Naive B cell (primary cell): ENCODE data around the gene UNC5B. TPM values are rescaled to one million over a fixed set of nuclear protein-coding genes. Genes with fewer than 3 reads are reported as not detected.

Experiments
- ATAC-seq, 2 donors: fragments of 150-1000 bp; cut with Tn5 transposase; 2 replicates each; pipeline ENCODE4 v1.10.0; 2021; ENCODE audit warnings: low read depth in 2 of 2, mild to moderate bottlenecking in 2 of 2, moderate library complexity in 2 of 2
- DNase-seq: peaks from one replicate; pipeline ENCODE4 v3.0.0; 2022
- H3K27ac Mint-ChIP-seq, 6 donors: one replicate each; pipeline ENCODE4 v1.8.0; 2020 to 2022; ENCODE audit warnings: mild to moderate bottlenecking in 6 of 6, mixed read lengths in 6 of 6, moderate library complexity in 5 of 6, inconsistent platforms in 2 of 6
- H3K27me3 Mint-ChIP-seq, 3 donors: one replicate each; pipeline ENCODE4 v1.8.0; 2021 to 2022; ENCODE audit warnings: mixed read lengths in 3 of 3, mild to moderate bottlenecking in 1 of 3
- H3K36me3 Mint-ChIP-seq, 2 donors: one replicate each; pipeline ENCODE4 v1.8.0; 2020 to 2022; ENCODE audit warnings: mixed read lengths in 2 of 2, inconsistent platforms in 1 of 2, mild to moderate bottlenecking in 1 of 2
- H3K4me1 Mint-ChIP-seq, 3 donors: one replicate each; pipeline ENCODE4 v1.8.0; 2020 to 2022; ENCODE audit warnings: mixed read lengths in 3 of 3, inconsistent platforms in 1 of 3, mild to moderate bottlenecking in 1 of 3, moderate library complexity in 1 of 3
- H3K4me3 Mint-ChIP-seq, 8 donors: one replicate each; pipeline ENCODE4 v1.8.0; 2020 to 2022; ENCODE audit warnings: mild to moderate bottlenecking in 8 of 8, mixed read lengths in 8 of 8, moderate library complexity in 8 of 8, inconsistent platforms in 2 of 8
- H3K9me3 Mint-ChIP-seq, 7 donors: one replicate each; pipeline ENCODE4 v1.8.0; 2020 to 2022; ENCODE audit warnings: mixed read lengths in 7 of 7, mild to moderate bottlenecking in 5 of 7, inconsistent platforms in 2 of 7, moderate library complexity in 1 of 7
- polyA plus RNA-seq, 6 donors: library from polyadenylated mRNA; unstranded; fragments of 300-500 nt; fragmentation: Illumina TruSeq; gene quantifications; one replicate each; pipeline ENCODE4 v1.2.3, GENCODE V29; 2021; ENCODE audit warnings: low read depth in 6 of 6

Gene UNC5B
- not detected for polyA plus RNA-seq

DNA sequence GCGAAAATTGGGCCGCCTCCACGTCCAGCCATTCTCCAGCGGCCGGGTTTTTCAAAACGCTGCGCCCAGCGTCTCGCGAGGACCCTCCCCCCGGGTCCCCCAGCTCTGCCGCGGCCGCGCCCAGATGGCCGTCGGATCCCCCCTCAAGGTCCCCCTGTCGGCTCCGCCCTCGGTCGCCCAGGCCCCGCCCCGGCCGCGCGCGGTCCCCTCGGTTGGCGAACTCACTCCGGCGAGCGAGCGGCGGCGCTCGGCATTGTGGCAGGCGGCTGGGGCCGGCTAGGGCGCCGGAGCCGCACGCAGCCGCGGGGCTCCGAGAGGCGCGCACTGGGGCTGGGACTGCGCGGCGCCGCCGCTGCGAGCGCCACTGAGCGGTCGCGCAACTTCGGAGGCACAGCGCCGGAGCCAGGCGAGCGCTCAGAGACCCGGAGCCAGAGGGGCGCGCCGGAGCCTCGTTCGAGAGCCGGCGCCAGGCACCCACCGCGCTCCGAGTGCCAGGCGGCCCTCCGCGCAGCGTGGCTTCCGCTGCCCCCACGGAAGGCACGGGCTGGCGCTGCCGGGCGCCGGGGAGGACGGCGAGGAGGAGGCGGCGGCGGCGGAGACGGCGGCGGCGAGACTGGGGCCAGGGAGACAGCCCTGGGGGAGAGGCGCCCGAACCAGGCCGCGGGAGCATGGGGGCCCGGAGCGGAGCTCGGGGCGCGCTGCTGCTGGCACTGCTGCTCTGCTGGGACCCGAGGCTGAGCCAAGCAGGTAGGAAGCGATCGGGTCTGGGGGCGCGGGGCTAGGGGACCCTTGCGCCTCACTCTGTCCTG lies at the start of gene UNC5B:
Gene UNC5B, plus strand, starts transcription at position 253 of the 809 bp plus-strand sequence. Its CDS starts 416 bp downstream, at position 669.
- no peaks in the 10 kb centered on the region for H3K36me3 Mint-ChIP-seq
- H3K4me3 Mint-ChIP-seq, result peak within 1 kb of the TSS; percentile 61 to 91 (median 80)
- no peaks in the 10 kb centered on the region for H3K9me3 Mint-ChIP-seq
- H3K27me3 Mint-ChIP-seq, result peaks cover 46 to 87% (median 63%) of the 10 kb centered on the region in 3 donors
- ATAC-seq, result peak; percentile 68 to 85
- no peak within 1 kb of the TSS for H3K27ac Mint-ChIP-seq
- H3K4me1 Mint-ChIP-seq, result peaks cover 7 to 29% (median 9%) of the 10 kb centered on the region in 3 donors
- DNase-seq, result peak; percentile 38

DNA sequence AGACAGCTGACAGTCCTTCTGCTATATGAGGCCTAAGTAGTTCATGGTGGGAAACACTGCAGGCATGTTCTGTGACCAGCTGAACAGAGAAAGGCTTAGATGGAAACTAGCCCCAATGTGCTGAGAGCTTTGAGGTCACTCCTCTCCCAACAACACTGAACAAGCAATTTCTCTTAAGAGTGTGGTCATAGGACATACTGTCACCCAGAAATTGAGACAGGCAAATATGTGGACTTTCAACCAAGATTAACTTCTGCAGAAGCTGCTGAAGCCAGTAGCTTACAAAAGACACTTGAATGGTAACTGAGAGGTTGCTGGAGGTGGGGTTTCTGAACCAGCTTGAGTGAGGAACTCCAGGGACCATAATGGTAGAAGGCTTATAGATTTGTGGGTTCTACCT lies 38.9 kb upstream of the UNC5B start:
- Mint-ChIP-seq H3K4me3 (no peak overlapping the region), H3K4me1 (no peaks in the 10 kb centered on the region), H3K27ac (no peak overlapping the region), H3K36me3 (no peaks in the 10 kb centered on the region), H3K9me3 (no peaks in the 10 kb centered on the region), H3K27me3 (peaks cover 7 to 22% (median 9%) of the 10 kb centered on the region in 3 donors)
- ATAC-seq (no peak), DNase-seq (no peak)

DNA sequence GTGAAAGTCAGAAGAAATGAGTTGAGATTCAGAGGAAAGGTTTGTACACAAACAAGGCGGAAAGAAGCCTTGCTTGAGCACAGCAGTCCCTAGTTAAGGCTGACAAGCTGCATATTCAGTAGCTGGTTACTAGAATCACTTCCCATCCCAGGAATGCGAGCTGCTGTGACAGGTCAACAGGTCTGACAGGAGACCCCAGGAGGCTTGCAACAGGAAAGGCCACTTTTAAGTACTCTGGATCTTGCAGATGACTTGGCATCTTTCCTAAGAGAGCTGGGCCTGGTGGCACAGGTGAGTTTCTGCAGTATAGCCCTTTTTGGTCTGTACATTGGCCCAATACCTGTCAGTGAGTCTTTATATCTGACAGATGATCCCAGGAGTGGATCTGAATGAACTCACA lies 35.7 kb upstream of the UNC5B start:
- no peaks in the 10 kb centered on the region for H3K36me3 Mint-ChIP-seq
- H3K27me3 Mint-ChIP-seq, result peaks cover 6 to 22% (median 7%) of the 10 kb centered on the region in 3 donors
- no peak for ATAC-seq
- H3K9me3 Mint-ChIP-seq, result no peaks in the 10 kb centered on the region
- H3K4me1 Mint-ChIP-seq, result no peaks in the 10 kb centered on the region
- H3K27ac Mint-ChIP-seq, result no peak overlapping the region
- no peak overlapping the region for H3K4me3 Mint-ChIP-seq
- DNase-seq, result no peak

GRCh38 chr10:71177651-71178199 lies 34.6 kb upstream of the UNC5B start:
- peaks cover 5 to 22% (median 7%) of the 10 kb centered on the region in 3 donors for H3K27me3 Mint-ChIP-seq
- H3K36me3 Mint-ChIP-seq, result no peaks in the 10 kb centered on the region
- DNase-seq (no peak), ATAC-seq (no peak)
- no peak overlapping the region for H3K4me3 Mint-ChIP-seq
- H3K9me3 Mint-ChIP-seq, result no peaks in the 10 kb centered on the region
- H3K4me1 Mint-ChIP-seq, result no peaks in the 10 kb centered on the region
- no peak overlapping the region for H3K27ac Mint-ChIP-seq

- Mint-ChIP-seq H3K36me3 (no peaks in the 10 kb centered on the region), H3K27me3 (peaks cover 5 to 22% (median 7%) of the 10 kb centered on the region in 3 donors), H3K9me3 (no peaks in the 10 kb centered on the region), H3K4me1 (no peaks in the 10 kb centered on the region), H3K4me3 (no peak overlapping the region), H3K27ac (no peak overlapping the region)
- ATAC-seq, result no peak
- DNase-seq, result no peak
These were observed 33.5 kb upstream of the UNC5B start for GRCh38 chr10:71178880-71179279.

GRCh38 chr10:71179382-71179781 lies 33.0 kb upstream of the UNC5B start:
- Mint-ChIP-seq H3K36me3 (no peaks in the 10 kb centered on the region), H3K4me3 (no peak overlapping the region), H3K4me1 (no peaks in the 10 kb centered on the region), H3K27ac (no peak overlapping the region), H3K9me3 (no peaks in the 10 kb centered on the region), H3K27me3 (peaks cover 5 to 22% (median 7%) of the 10 kb centered on the region in 3 donors)
- ATAC-seq, result no peak
- no peak for DNase-seq

DNA sequence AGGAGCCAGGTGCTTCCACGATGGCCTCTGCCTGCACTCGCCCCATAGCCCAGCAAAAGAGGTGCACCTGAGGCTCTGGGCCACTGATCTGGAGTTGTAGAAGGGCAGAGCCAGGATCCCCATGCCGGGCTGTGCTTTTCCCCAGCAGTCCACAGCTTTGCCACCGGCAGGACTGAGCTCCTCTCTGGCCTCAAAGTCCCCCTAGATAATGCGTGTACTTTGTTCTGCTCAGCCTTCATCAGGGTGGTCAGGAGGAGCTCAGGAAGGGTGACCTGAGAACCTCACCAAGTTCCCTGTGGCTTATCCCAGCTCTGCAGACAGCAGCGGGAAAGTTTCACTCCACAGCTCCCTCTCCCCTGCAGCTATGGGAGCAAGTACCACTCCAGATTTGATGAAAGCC lies 27.9 kb upstream of the UNC5B start:
- no peak for DNase-seq
- Mint-ChIP-seq H3K4me3 (no peak overlapping the region), H3K27ac (no peak overlapping the region), H3K36me3 (no peaks in the 10 kb centered on the region), H3K4me1 (no peaks in the 10 kb centered on the region), H3K27me3 (peaks cover 0 to 25% (median 11%) of the 10 kb centered on the region in 3 donors), H3K9me3 (no peaks in the 10 kb centered on the region)
- no peak for ATAC-seq

- Mint-ChIP-seq H3K27ac (no peak overlapping the region), H3K36me3 (no peaks in the 10 kb centered on the region), H3K9me3 (no peaks in the 10 kb centered on the region), H3K27me3 (peaks cover 0 to 27% (median 11%) of the 10 kb centered on the region in 3 donors), H3K4me1 (no peaks in the 10 kb centered on the region), H3K4me3 (no peak overlapping the region)
- ATAC-seq, result no peak
- no peak for DNase-seq
These were observed 27.2 kb upstream of the UNC5B start for GRCh38 chr10:71185209-71185608.

- ATAC-seq (no peak), DNase-seq (no peak)
- no peaks in the 10 kb centered on the region for H3K4me1 Mint-ChIP-seq
- no peaks in the 10 kb centered on the region for H3K36me3 Mint-ChIP-seq
- H3K27me3 Mint-ChIP-seq, result peaks cover 3 to 44% (median 27%) of the 10 kb centered on the region in 3 donors
- no peak overlapping the region for H3K4me3 Mint-ChIP-seq
- H3K27ac Mint-ChIP-seq, result peak overlapping the region in 1 of 6 donors; percentile 90
- no peaks in the 10 kb centered on the region for H3K9me3 Mint-ChIP-seq
These were observed 25.2 kb upstream of the UNC5B start for GRCh38 chr10:71187197-71187596.

DNA sequence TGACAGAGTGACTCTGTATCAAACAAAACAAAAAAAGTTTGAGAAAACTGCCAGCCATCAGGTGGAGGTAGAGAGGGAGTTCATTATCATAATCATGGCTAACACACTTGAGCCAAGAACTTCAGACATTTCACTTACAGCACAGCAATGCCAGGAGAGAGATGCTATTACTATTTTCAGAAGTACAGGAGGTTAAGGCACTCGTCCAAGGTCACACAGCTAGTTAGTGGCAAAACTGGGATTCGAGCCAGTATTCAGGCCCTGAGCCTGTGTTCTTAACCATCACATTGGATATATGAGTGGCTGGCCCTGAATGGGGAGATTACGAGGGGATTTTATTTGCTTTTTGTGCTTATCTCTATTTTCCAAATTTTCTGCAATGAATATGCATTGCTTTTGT lies 24.8 kb upstream of the UNC5B start:
- H3K4me3 Mint-ChIP-seq, result no peak overlapping the region
- H3K9me3 Mint-ChIP-seq, result no peaks in the 10 kb centered on the region
- H3K36me3 Mint-ChIP-seq, result no peaks in the 10 kb centered on the region
- no peak for DNase-seq
- no peak for ATAC-seq
- H3K27me3 Mint-ChIP-seq, result peaks cover 3 to 44% (median 27%) of the 10 kb centered on the region in 3 donors
- H3K27ac Mint-ChIP-seq, result no peak overlapping the region
- no peaks in the 10 kb centered on the region for H3K4me1 Mint-ChIP-seq

- Mint-ChIP-seq H3K36me3 (no peaks in the 10 kb centered on the region), H3K27ac (no peak overlapping the region), H3K9me3 (no peaks in the 10 kb centered on the region), H3K4me1 (no peaks in the 10 kb centered on the region), H3K27me3 (peaks cover 3 to 44% (median 27%) of the 10 kb centered on the region in 3 donors), H3K4me3 (no peak overlapping the region)
- ATAC-seq (no peak), DNase-seq (no peak)
These were observed 24.2 kb upstream of the UNC5B start for GRCh38 chr10:71188201-71188600.

DNA sequence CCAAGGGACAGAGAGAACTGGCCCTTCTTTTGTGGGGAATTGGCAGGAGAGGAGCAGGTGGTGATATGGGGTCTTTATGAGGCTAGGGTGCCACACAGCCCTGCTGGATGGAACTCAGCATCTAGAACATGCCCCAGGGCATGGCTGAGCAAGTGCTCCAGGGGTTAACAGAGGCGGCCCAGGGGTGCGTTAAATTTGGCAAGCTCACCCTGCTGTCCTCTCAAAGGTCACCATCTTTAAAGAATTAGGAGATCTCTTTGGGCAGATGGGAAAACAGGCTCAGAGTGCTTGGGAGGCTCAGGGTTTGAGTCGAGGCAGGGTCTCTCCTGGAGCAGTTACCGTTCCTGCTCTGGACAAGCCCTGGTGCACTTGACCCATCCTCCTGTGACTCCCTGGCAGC lies 21.4 kb upstream of the UNC5B start:
- no peak for ATAC-seq
- H3K27me3 Mint-ChIP-seq, result peaks cover 3 to 40% (median 24%) of the 10 kb centered on the region in 3 donors
- DNase-seq, result no peak
- no peaks in the 10 kb centered on the region for H3K36me3 Mint-ChIP-seq
- H3K9me3 Mint-ChIP-seq, result peaks cover 0 to 7% (median 0%) of the 10 kb centered on the region in 7 donors
- no peak overlapping the region for H3K4me3 Mint-ChIP-seq
- H3K27ac Mint-ChIP-seq, result peak overlapping the region in 2 of 6 donors; percentile 49 to 82
- H3K4me1 Mint-ChIP-seq, result no peaks in the 10 kb centered on the region

GRCh38 chr10:71191551-71192076 lies 20.8 kb upstream of the UNC5B start:
- Mint-ChIP-seq H3K27me3 (peaks cover 3 to 35% (median 21%) of the 10 kb centered on the region in 3 donors), H3K36me3 (no peaks in the 10 kb centered on the region), H3K9me3 (peaks cover 0 to 13% (median 3%) of the 10 kb centered on the region in 7 donors), H3K27ac (no peak overlapping the region), H3K4me1 (no peaks in the 10 kb centered on the region), H3K4me3 (peak overlapping the region in 1 of 8 donors; percentile 25)
- DNase-seq (no peak), ATAC-seq (no peak)

DNA sequence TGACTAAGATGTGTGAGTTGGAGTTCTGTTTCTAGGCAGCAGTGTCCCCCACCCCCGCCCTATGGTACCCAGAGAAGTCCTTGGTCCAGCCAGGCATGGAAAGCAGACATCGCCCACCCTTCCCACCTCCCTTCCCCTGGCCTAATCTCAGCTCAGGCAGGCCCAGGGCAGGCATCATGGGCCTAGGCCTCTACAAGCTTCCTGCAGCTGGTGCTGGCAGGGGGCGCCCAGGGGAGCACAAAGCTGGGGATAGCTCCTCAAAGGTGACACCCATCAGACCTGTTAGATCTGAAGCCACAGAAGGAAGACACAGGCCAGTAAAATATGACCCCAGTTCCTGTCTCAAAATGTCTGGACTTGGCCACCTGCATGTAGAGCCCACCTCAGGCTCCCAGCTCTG lies 18.9 kb upstream of the UNC5B start:
- H3K27me3 Mint-ChIP-seq, result peaks cover 3 to 21% (median 16%) of the 10 kb centered on the region in 3 donors
- H3K27ac Mint-ChIP-seq, result peak overlapping the region in 1 of 6 donors; percentile 26
- no peaks in the 10 kb centered on the region for H3K4me1 Mint-ChIP-seq
- H3K9me3 Mint-ChIP-seq, result peaks cover 10 to 32% (median 15%) of the 10 kb centered on the region in 7 donors
- DNase-seq (no peak), ATAC-seq (no peak)
- peaks cover 7 to 10% of the 10 kb centered on the region in 2 donors for H3K36me3 Mint-ChIP-seq
- H3K4me3 Mint-ChIP-seq, result no peak overlapping the region
